NCI-H345 (cell line): ENCODE measurements around the gene ARHGAP6.

ENCODE experiments used
- DNase-seq: peaks from one replicate; lab custom pipeline; 2025; lab: John Stamatoyannopoulos, UW

ARHGAP6 gene

GRCh38 chrX:11461201-11462001, 204.3 kb downstream of the ARHGAP6 start:
- no peak for DNase-seq

GRCh38 chrX:11460347-11460746, 205.4 kb downstream of the ARHGAP6 start:
- DNase-seq: no peak

GRCh38 chrX:11458170-11458569, 207.6 kb downstream of the ARHGAP6 start:
- DNase-seq: no peak

- no peak for DNase-seq
Measured at GRCh38 chrX:11451151-11451550, 214.6 kb downstream of the ARHGAP6 start.

GRCh38 chrX:11450354-11450753, 215.4 kb downstream of the ARHGAP6 start:
- DNase-seq: no peak

GRCh38 chrX:11449613-11450012, 216.1 kb downstream of the ARHGAP6 start:
- DNase-seq: no peak

GRCh38 chrX:11447418-11447817, 218.3 kb downstream of the ARHGAP6 start:
- no peak for DNase-seq

GRCh38 chrX:11446949-11447348, 218.8 kb downstream of the ARHGAP6 start:
- no peak for DNase-seq

- no peak for DNase-seq
Measured at GRCh38 chrX:11446336-11446735, 219.4 kb downstream of the ARHGAP6 start.

- DNase-seq: no peak
Measured at GRCh38 chrX:11445540-11445939, 220.2 kb downstream of the ARHGAP6 start.

GRCh38 chrX:11444052-11444451, 221.7 kb downstream of the ARHGAP6 start:
- DNase-seq: no peak

GRCh38 chrX:11439846-11440245, 225.9 kb downstream of the ARHGAP6 start:
- no peak for DNase-seq

- no peak for DNase-seq
Measured at GRCh38 chrX:11438767-11439166, 227.0 kb downstream of the ARHGAP6 start.

GRCh38 chrX:11438380-11438723, 227.4 kb downstream of the ARHGAP6 start:
- no peak for DNase-seq

- no peak for DNase-seq
Measured at GRCh38 chrX:11437642-11438379, 227.9 kb downstream of the ARHGAP6 start.

- no peak for DNase-seq
Measured at GRCh38 chrX:11435568-11435967, 230.2 kb downstream of the ARHGAP6 start.

GRCh38 chrX:11434607-11435006, 231.1 kb downstream of the ARHGAP6 start:
- no peak for DNase-seq

GRCh38 chrX:11431786-11432185, 233.9 kb downstream of the ARHGAP6 start:
- no peak for DNase-seq

GRCh38 chrX:11430271-11430670, 235.4 kb downstream of the ARHGAP6 start:
- no peak for DNase-seq

GRCh38 chrX:11429538-11430085, 236.1 kb downstream of the ARHGAP6 start:
- DNase-seq: no peak

- no peak for DNase-seq
Measured at GRCh38 chrX:11427453-11428071, 238.2 kb downstream of the ARHGAP6 start.

- no peak for DNase-seq
Measured at GRCh38 chrX:11426712-11427452, 238.8 kb downstream of the ARHGAP6 start.
